DLD1 (cell line): ENCODE results near the gene PSG6.
"Not testable (repeated sequence)": the region's sequence is repeated elsewhere in the genome, so short reads cannot be mapped to it uniquely, and the experiment has no call there.

Source experiments
- in situ Hi-C: cut with HindIII; loops from 2 replicates; pipeline ENCODE4 v1.10.0; 2017; ENCODE audit warnings: low sequenced_read_pairs

The PSG6 gene

GRCh38 chr19:42911731-42912130 is 6.0 kb downstream of the PSG6 start:
- in situ Hi-C loops = not testable (repeated sequence)

- in situ Hi-C loops = not testable (repeated sequence)
These were observed 11.5 kb downstream of the PSG6 start for GRCh38 chr19:42906162-42906561.

DNA sequence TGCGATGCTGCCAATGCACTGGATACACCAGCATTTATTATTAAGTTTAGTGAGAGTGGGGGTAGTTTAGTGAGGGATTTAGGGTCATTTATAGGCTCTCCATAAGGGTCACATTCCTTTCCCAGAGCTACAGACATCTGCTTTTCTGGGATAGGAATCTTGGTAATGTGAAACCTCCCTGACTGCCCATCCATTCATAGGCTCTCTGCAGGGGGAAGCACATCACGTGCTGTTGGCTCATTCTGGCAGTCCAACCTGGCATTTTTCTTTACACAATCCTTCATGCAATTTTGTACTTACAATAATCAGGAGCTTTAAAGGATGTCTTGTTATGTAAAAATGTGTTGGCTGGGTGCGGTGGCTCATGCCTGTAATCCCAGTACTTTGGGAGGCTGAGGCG is 17.1 kb downstream of the PSG6 start:
- in situ Hi-C loops = not testable (repeated sequence)

DNA sequence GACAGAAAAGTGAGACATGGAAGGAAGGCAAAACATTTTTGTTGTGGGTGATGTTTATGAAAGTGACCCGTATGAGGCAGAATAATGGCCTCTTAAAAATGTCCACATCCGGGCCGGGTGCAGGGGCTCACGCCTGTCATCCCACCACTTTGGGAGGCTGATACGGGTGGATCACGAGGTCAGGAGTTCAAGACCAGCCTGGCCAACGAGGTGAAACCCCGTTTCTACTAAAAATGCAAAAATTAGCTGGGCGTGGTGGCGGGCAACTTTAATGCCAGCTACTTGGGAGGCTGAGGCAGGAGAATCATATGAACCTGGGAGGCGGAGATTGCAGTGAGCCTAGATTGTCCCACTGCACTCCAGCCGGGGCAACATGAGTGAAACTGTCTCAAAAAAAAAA is 18.0 kb downstream of the PSG6 start:
- in situ Hi-C loops = not testable (repeated sequence)

DNA sequence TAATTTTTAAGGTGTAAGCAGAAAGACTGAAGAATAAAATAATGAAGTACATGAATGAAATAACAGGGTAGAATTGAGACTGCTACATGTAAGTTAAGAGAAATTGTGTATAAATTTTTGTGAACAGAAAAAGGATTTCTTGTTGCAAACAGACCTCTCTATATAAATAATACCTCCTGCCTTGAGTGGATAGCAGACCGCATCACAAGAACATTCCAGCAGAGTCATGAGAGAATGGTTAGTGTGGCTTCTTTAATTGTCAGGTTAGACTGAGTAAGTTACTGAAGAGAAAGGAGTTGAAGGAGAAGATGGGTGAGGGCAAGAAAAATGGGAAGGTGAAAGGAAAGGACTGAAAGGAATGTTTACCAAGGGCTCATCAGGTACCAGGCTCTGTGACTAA is 18.6 kb downstream of the PSG6 start:
- in situ Hi-C loops = not testable (repeated sequence)

- in situ Hi-C loops = not testable (repeated sequence)
These were observed 19.0 kb downstream of the PSG6 start for GRCh38 chr19:42898656-42899055.

GRCh38 chr19:42897729-42898128 is 20.0 kb downstream of the PSG6 start:
- in situ Hi-C loops = not testable (repeated sequence)

DNA sequence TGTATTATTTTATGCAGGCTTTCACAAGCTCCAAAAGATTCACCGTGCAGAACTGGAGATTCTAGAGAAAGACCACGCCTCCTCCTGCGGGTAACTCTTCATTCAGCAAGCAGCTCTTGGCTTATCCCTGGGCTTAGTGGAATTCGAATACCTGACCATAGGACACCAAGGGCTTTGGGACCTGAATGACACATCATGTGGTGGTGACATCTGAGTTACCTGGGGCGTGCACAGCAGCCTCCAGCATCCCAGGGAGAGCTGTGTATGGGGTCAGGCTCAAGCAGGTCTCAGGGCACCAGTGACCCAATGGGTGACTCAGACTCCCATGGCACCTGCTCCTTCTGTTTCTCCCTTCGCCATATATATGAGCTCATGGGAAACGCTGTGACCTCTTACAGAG is 27.2 kb downstream of the PSG6 start:
- in situ Hi-C loops = not testable (repeated sequence)

- in situ Hi-C loops = not testable (repeated sequence)
These were observed 29.7 kb downstream of the PSG6 start for GRCh38 chr19:42887876-42888445.

- in situ Hi-C loops = not testable (repeated sequence)
These were observed 35.0 kb downstream of the PSG6 start for GRCh38 chr19:42882730-42883129.

- in situ Hi-C loops = not testable (repeated sequence)
These were observed 35.7 kb downstream of the PSG6 start for GRCh38 chr19:42882010-42882409.

DNA sequence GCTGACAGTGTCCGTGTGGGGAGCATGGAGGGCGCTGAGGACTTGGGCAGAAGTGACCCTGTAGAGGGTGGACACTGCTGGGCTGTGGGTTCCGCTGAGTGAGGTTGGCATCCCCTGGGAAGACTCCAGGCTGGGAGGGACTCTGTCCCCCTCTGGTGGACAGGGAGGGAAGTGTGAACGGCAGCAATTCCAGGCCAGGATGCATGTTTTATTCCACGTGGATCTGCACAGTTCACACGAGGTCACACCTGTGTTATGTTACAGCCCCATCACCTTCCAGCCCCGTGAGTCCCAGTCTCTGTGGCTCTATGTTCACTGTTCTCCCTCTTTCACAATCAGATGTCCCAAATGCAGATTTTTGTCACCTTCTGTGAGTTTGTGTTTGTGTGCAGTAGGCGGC is 36.4 kb downstream of the PSG6 start:
- in situ Hi-C loops = not testable (repeated sequence)

DNA sequence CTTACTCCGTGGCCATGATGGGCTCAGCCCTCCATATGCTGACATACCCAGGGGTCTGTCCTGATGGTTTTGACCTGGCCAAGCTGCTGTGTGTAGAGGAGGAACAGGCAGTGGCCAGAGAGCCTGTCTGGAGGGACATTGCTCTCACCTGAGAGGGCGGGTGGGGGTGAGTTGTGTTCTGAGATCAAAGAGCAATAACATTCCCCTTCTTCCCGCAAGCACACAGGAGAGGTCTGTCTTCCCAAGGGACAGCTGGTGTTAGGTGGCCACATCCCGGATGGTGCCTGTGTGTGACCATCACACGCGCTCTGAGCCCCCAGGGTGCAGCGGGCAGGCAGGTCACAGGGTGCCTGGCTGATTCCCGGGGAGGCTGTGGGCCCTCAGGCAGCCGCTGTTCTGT is 37.1 kb downstream of the PSG6 start:
- in situ Hi-C loops = not testable (repeated sequence)

GRCh38 chr19:42879613-42880012 is 38.1 kb downstream of the PSG6 start, which contains the start of gene PSG1:
Gene PSG1, minus strand, starts transcription at chr19:42879713. Its CDS starts 132 bp downstream, at chr19:42879581.
- in situ Hi-C loops = no loop called here

GRCh38 chr19:42876596-42876995 is 41.1 kb downstream of the PSG6 start:
- in situ Hi-C loops = not testable (repeated sequence)

DNA sequence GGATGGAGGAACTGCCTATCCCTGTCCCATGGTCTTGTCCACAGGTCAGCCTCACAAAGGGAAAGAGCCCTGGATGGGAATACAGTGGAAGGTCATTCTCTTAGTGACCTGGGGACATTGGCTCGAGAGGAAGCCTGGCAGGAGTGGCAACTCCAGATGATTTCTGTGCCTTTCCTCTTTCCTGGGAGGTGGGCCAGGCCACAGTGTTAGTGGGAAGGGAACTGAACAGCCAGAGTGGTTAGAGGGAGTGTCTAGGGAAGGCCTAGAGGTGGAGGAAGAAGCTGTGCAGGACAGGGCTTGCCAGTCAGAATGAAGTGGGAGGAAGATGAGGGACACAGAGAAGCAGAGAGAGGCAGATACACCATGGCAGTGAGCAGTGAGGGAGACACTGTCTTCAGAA is 41.8 kb downstream of the PSG6 start:
- in situ Hi-C loops = not testable (repeated sequence)

- in situ Hi-C loops = not testable (repeated sequence)
These were observed 42.5 kb downstream of the PSG6 start for GRCh38 chr19:42874901-42875813.

- in situ Hi-C loops = not testable (repeated sequence)
These were observed 43.6 kb downstream of the PSG6 start for GRCh38 chr19:42874136-42874535.

DNA sequence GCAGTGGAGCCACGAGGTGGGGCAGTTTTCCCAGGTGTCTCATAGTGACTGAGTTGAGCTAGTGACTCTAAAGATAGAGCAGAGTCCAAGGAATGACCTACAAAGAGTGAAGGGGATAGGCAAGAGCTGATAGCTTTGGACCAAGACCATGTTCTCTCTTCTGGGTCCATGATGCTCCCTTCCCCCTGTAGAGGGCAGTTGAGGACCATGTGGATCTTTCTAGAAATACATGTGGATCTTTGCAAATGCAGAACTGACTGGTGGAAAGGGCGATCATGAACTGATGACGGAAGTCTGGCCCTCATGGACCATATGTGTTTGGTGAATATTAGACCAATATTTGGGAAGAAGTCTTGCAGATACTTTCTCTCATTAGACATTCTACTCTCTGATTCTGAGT is 45.1 kb downstream of the PSG6 start:
- in situ Hi-C loops = no loop called here

- in situ Hi-C loops = no loop called here
These were observed 60.2 kb downstream of the PSG6 start for GRCh38 chr19:42857544-42857867.

GRCh38 chr19:42856866-42857543 is 60.7 kb downstream of the PSG6 start:
- in situ Hi-C loops = not testable (repeated sequence)

DNA sequence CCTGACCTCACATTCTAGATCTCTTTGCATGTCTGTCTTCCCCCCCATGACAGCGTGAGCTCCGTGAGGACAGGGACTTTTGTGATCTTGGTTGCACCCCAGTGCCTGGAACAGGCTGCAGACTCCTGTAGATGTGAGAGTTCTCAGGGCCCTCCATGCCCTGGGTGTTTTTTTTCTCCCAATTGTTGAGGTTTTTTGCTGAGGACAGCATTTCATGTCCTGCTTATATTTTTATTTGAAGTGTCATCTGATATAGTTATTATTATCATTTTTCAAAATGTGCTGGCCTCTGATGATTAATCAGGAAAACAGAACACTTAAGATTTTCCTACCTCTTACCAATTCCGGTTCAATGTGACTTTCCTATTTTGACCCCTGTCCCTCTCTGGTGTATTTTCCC is 62.9 kb downstream of the PSG6 start:
- in situ Hi-C loops = not testable (repeated sequence)
